ENCODE results near the gene HSF4. TPM values are rescaled to one million over a fixed set of nuclear protein-coding genes. Genes with fewer than 3 reads are reported as not detected.

HSF4 gene
- total RNA-seq, 5 donors from 2014 or later (not counting 1 experiment from before 2014, with no cell fraction given), result 22.3 to 66.3 (median 39.1) TPM

DNA sequence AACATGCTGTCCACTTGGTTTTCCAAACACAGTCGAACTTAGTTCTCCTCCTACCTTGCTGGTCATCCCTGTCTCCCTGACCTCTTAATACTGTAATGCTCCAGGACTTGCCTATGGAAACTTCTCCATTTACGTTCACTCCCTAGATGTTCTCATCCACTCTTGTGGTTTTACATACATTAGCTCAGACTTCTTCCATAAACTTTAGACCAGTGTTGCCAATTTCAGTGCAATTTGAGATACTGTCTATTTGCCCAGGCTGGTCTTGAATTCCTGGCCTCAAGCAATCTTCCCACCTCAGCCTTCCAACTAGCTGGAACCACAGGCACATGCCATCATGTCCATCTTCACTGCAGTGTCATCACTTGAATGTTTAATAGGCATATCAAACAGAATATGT is 17.7 kb downstream of the HSF4 start:
- Mint-ChIP-seq H3K27ac (no peak overlapping the region), H3K4me3 (no peak overlapping the region), H3K27me3 (peaks cover 9 to 13% of the 10 kb centered on the region in 2 donors), H3K9me3 (no peaks in the 10 kb centered on the region), H3K36me3 (no peaks in the 10 kb centered on the region), H3K4me1 (peaks cover 21 to 30% (median 22%) of the 10 kb centered on the region in 3 donors)
- H3K4me3 ChIP-seq (ENCODE audit: control insufficient read depth in 1 of 2, extremely low read depth in 1 of 2, low read length in 1 of 2), result no peak overlapping the region
- ChIA-PET POLR2A (interaction anchor here in 1 of 2 donors (1.0 kb wide), 1 partner anchor 230 kb away, joined by 10 read pairs; no protein-coding TSS in a partner anchor), CTCF (interaction anchor here (0.7 to 2.1 kb wide), 2 partner anchors 23 to 29 kb away, joined by 4 to 8 read pairs; partner anchors contain the start of genes FBXL8 (in 1 of the 2) and TRADD (in 1 of the 2))
- no peak for DNase-seq
- no peaks in the 10 kb centered on the region for H3K36me3 ChIP-seq (ENCODE audit: control insufficient read depth in 2 of 2, extremely low read depth in 1 of 2, insufficient read depth in 1 of 2, low read length in 1 of 2)
- no peaks in the 10 kb centered on the region for H3K9me3 ChIP-seq
- H3K4me1 ChIP-seq (ENCODE audit: control insufficient read depth in 1 of 2, extremely low read depth in 1 of 2, insufficient read depth in 2 of 2, low read length in 2 of 2), result peaks cover 4 to 42% of the 10 kb centered on the region in 2 experiments
- 100% methylated on average over 2 of the region's 2 CpGs for WGBS (ENCODE audit: insufficient coverage)
- ATAC-seq (replicated peaks in 1 of 4), result no peak
- H3K27me3 ChIP-seq (replicated peaks in 1 of 2; ENCODE audit: control insufficient read depth in 2 of 2, extremely low read depth in 1 of 2, insufficient read depth in 2 of 2, low read length in 1 of 2), result peaks cover 3 to 43% of the 10 kb centered on the region in 2 experiments
- H3K27ac ChIP-seq (ENCODE audit: low read length), result no peak overlapping the region

- 8% methylated on average over 8 of the region's 11 CpGs for WGBS (ENCODE audit: insufficient coverage)
- Histone ChIP-seq H3K4me1 (ENCODE audit: control insufficient read depth in 1 of 2, extremely low read depth in 1 of 2, insufficient read depth in 2 of 2, low read length in 2 of 2) (peaks cover 4 to 32% of the 10 kb centered on the region in 2 experiments), H3K4me3 (ENCODE audit: control insufficient read depth in 1 of 2, extremely low read depth in 1 of 2, low read length in 1 of 2) (peak overlapping the region; percentile 76 to 80), H3K36me3 (ENCODE audit: control insufficient read depth in 2 of 2, extremely low read depth in 1 of 2, insufficient read depth in 1 of 2, low read length in 1 of 2) (no peaks in the 10 kb centered on the region), H3K27me3 (replicated peaks in 1 of 2; ENCODE audit: control insufficient read depth in 2 of 2, extremely low read depth in 1 of 2, insufficient read depth in 2 of 2, low read length in 1 of 2) (peaks cover 0 to 42% of the 10 kb centered on the region in 2 experiments), H3K27ac (ENCODE audit: low read length) (peak overlapping the region; percentile 84), H3K9me3 (no peaks in the 10 kb centered on the region)
- CTCF ChIA-PET, result interaction anchor here (1.3 to 2.1 kb wide), 2 partner anchors 24 to 172 kb away, joined by 3 to 4 read pairs; partner anchors contain the start of genes FBXL8 (in 1 of the 2) and TRADD (in 1 of the 2)
- ATAC-seq (replicated peaks in 1 of 4) (no peak), DNase-seq (no peak)
- no peak overlapping the region for H3K27ac Mint-ChIP-seq
- H3K4me1 Mint-ChIP-seq, result peaks cover 16 to 21% (median 17%) of the 10 kb centered on the region in 3 donors
- H3K36me3 Mint-ChIP-seq, result no peaks in the 10 kb centered on the region
- no peak overlapping the region for H3K4me3 Mint-ChIP-seq
- H3K9me3 Mint-ChIP-seq, result no peaks in the 10 kb centered on the region
- peaks cover 4 to 10% of the 10 kb centered on the region in 2 donors for H3K27me3 Mint-ChIP-seq
- POLR2A ChIA-PET, result interaction anchor here in 1 of 2 donors (0.6 kb wide), 1 partner anchor 239 kb away, joined by 3 read pairs; no protein-coding TSS in a partner anchor
Measured at GRCh38 chr16:67183284-67183626, 18.7 kb downstream of the HSF4 start.

DNA sequence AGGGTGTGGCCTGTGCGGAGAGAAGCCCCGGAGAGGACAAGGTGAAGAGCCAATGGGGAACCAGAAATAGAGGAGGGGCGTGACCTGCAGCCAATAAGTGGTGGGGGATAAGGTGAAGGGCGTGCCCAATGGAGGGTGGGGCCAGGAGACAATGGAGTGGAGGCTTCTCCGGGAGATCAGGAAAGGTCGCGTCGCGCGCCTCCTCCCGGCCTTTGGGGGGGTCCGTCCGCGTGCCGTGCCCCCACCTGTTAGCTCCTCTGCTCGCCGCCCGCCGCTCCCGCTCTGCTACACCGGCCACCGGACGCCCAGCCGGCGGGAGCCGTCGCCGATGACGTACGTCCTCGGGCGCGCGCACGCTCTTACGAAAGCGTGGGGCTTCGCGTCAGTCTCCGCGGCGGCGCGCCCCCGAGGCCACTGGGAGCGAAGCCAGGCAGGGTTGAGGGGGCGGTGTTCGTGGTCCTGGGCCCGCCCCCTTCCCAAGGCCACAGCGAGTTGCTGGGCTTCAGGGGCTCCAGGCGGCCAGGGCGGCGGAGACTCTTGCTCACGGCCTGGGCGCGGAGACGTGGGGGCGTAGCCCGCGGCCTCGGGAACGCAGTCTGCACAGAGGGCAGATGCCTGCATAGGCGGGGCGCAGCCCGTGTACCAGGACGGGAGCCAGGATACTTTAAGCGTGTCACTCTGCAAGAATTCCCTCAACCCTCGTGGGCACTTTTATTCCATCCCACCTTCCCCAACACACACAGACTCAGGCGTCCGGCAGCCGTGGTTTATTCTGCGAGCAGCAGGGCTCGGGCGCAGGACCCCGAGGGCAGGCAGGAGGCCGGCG is 19.3 kb downstream of the HSF4 start, which contains the start of gene MATCAP1:
Gene MATCAP1, minus strand, starts transcription at position 337 of the 826 bp plus-strand sequence. CDS start 3,353 bp downstream, outside the sequence.
- peaks cover 2 to 8% of the 10 kb centered on the region in 2 donors for H3K27me3 Mint-ChIP-seq
- ChIA-PET POLR2A (no interaction called here), CTCF (interaction anchor here (1.3 to 1.6 kb wide), 2 partner anchors 166 to 172 kb away, joined by 3 to 10 read pairs; no protein-coding TSS in a partner anchor)
- H3K4me3 Mint-ChIP-seq, result peak within 1 kb of the TSS in 1 of 3 donors; percentile 82
- peak within 1 kb of the TSS; percentile 84 for H3K27ac ChIP-seq (ENCODE audit: low read length)
- peak within 1 kb of the TSS; percentile 76 to 80 for H3K4me3 ChIP-seq (ENCODE audit: control insufficient read depth in 1 of 2, extremely low read depth in 1 of 2, low read length in 1 of 2)
- no peaks in the 10 kb centered on the region for H3K9me3 Mint-ChIP-seq
- H3K4me1 Mint-ChIP-seq, result peaks cover 13 to 17% (median 16%) of the 10 kb centered on the region in 3 donors
- under 1% methylated on average over 75 of the region's 77 CpGs for WGBS (ENCODE audit: insufficient coverage)
- ATAC-seq (replicated peaks in 1 of 4) (peak; percentile 92 to 95 (median 92)), DNase-seq (peak; percentile 83 to 97 (median 94))
- H3K27me3 ChIP-seq (replicated peaks in 1 of 2; ENCODE audit: control insufficient read depth in 2 of 2, extremely low read depth in 1 of 2, insufficient read depth in 2 of 2, low read length in 1 of 2), result peaks cover 0 to 43% of the 10 kb centered on the region in 2 experiments
- H3K27ac Mint-ChIP-seq, result no peak within 1 kb of the TSS
- no peaks in the 10 kb centered on the region for H3K36me3 ChIP-seq (ENCODE audit: control insufficient read depth in 2 of 2, extremely low read depth in 1 of 2, insufficient read depth in 1 of 2, low read length in 1 of 2)
- peaks cover 4 to 26% of the 10 kb centered on the region in 2 experiments for H3K4me1 ChIP-seq (ENCODE audit: control insufficient read depth in 1 of 2, extremely low read depth in 1 of 2, insufficient read depth in 2 of 2, low read length in 2 of 2)
- no peaks in the 10 kb centered on the region for H3K9me3 ChIP-seq
- H3K36me3 Mint-ChIP-seq, result no peaks in the 10 kb centered on the region

DNA sequence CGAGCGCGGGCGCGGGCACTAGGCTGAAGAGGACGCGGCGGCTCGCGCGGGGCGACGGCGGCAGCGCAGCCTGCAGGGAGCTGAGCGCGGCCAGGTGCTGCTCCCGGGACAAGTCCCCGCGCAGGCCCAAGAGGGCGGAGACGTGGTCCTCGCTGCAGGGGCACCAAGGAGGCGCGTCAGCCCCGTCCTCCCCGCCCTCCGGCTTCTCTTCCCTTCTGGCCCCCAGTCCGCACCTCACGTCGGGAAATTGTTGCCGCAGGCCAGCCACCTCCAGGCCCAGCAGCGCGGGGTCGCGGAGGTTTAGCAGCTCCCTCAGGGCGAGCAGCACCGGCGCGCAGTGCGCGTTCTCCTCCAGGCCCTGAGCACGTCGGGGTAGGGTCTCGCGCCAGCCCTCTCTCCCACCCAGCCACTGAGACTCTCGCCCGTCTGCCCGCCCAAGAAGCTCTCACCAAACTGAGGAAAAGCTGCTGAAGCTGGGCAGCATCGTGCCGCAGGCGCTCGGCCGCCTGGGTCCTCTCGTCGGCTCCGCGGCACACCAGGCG is 20.0 kb downstream of the HSF4 start:
- Mint-ChIP-seq H3K27ac (no peak overlapping the region), H3K27me3 (peaks cover 0 to 6% of the 10 kb centered on the region in 2 donors), H3K4me1 (peaks cover 11 to 15% (median 14%) of the 10 kb centered on the region in 3 donors), H3K9me3 (no peaks in the 10 kb centered on the region), H3K36me3 (no peaks in the 10 kb centered on the region), H3K4me3 (peak overlapping the region in 1 of 3 donors; percentile 82)
- Histone ChIP-seq H3K4me1 (ENCODE audit: control insufficient read depth in 1 of 2, extremely low read depth in 1 of 2, insufficient read depth in 2 of 2, low read length in 2 of 2) (peaks cover 4 to 22% of the 10 kb centered on the region in 2 experiments), H3K9me3 (no peaks in the 10 kb centered on the region), H3K4me3 (ENCODE audit: control insufficient read depth in 1 of 2, extremely low read depth in 1 of 2, low read length in 1 of 2) (peak overlapping the region; percentile 76 to 80), H3K36me3 (ENCODE audit: control insufficient read depth in 2 of 2, extremely low read depth in 1 of 2, insufficient read depth in 1 of 2, low read length in 1 of 2) (no peaks in the 10 kb centered on the region), H3K27ac (ENCODE audit: low read length) (no peak overlapping the region), H3K27me3 (replicated peaks in 1 of 2; ENCODE audit: control insufficient read depth in 2 of 2, extremely low read depth in 1 of 2, insufficient read depth in 2 of 2, low read length in 1 of 2) (peaks cover 0 to 37% of the 10 kb centered on the region in 2 experiments)
- ATAC-seq (replicated peaks in 1 of 4) (peak; percentile 1 to 23 (median 10)), DNase-seq (peak in 2 of 35 experiments; percentile 30 to 32)
- POLR2A ChIA-PET, result no interaction called here
- WGBS (ENCODE audit: insufficient coverage), result 9% methylated on average over 59 of the region's 59 CpGs
- CTCF ChIA-PET, result interaction anchor here (0.6 to 1.6 kb wide), 4 partner anchors 9 to 167 kb away, joined by 4 to 10 read pairs (median 6); partner anchors contain the start of genes FBXL8 (in 1 of the 2) and TRADD (in 1 of the 2)

DNA sequence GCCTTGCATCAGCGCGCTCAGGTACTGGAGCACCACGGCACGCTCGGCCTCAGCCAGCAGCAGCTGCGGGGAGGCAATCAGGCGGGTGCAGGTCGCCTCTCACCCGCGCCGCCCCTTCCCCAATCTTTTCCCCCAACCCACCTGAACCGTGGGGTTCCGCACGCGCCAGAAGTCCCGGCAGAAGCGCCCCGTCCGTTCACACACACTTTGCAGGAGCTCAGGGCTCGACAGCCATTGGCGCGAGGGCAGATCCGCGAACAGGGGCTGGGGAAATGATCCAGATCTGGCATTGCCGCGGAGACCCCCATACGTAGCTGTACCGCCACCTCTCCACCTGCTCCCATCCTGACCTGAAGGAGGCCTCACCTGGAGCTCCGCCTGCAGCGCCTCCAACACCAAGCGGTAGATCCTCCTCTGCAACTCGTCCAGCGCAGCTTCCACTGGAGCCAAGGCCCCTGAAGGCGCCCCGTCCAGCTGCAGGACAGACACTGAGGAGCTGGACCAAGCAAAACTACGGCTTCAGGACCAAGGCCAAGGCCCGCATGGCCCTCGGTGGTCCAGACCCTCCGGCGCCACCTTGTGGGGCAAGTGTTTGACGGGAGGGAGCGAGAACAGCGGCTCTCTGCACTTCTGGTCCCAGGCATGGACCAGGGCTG is 20.6 kb downstream of the HSF4 start:
- peak overlapping the region; percentile 1 to 80 for H3K4me3 ChIP-seq (ENCODE audit: control insufficient read depth in 1 of 2, extremely low read depth in 1 of 2, low read length in 1 of 2)
- DNase-seq (peak; percentile 48 to 88 (median 76)), ATAC-seq (replicated peaks in 1 of 4) (peak in 3 of 4 experiments; percentile 14 to 22 (median 22))
- H3K9me3 Mint-ChIP-seq, result no peaks in the 10 kb centered on the region
- H3K36me3 Mint-ChIP-seq, result no peaks in the 10 kb centered on the region
- H3K27me3 ChIP-seq (replicated peaks in 1 of 2; ENCODE audit: control insufficient read depth in 2 of 2, extremely low read depth in 1 of 2, insufficient read depth in 2 of 2, low read length in 1 of 2), result peaks cover 0 to 35% of the 10 kb centered on the region in 2 experiments
- no peaks in the 10 kb centered on the region for H3K9me3 ChIP-seq
- POLR2A ChIA-PET, result no interaction called here
- CTCF ChIA-PET, result interaction anchor here (0.6 to 1.6 kb wide), 6 partner anchors 10 to 693 kb away, joined by 3 to 10 read pairs (median 5); partner anchors contain the start of genes FBXL8 (in 1 of the 2) and TRADD (in 1 of the 2)
- H3K27ac Mint-ChIP-seq, result peak overlapping the region; percentile 66 to 77
- peak overlapping the region in 1 of 3 donors; percentile 82 for H3K4me3 Mint-ChIP-seq
- peaks cover 0 to 6% of the 10 kb centered on the region in 2 donors for H3K27me3 Mint-ChIP-seq
- H3K27ac ChIP-seq (ENCODE audit: low read length), result no peak overlapping the region
- H3K4me1 ChIP-seq (ENCODE audit: control insufficient read depth in 1 of 2, extremely low read depth in 1 of 2, insufficient read depth in 2 of 2, low read length in 2 of 2), result peaks cover 4 to 22% of the 10 kb centered on the region in 2 experiments
- H3K36me3 ChIP-seq (ENCODE audit: control insufficient read depth in 2 of 2, extremely low read depth in 1 of 2, insufficient read depth in 1 of 2, low read length in 1 of 2), result no peaks in the 10 kb centered on the region
- WGBS (ENCODE audit: insufficient coverage), result 22% methylated on average over 37 of the region's 43 CpGs
- H3K4me1 Mint-ChIP-seq, result peaks cover 11 to 15% (median 14%) of the 10 kb centered on the region in 3 donors

All from T-cell (primary cell).